Large intestine (tissue), 3 donors: ENCODE measurements around the gene COPG2. TPM values are rescaled to one million over a fixed set of nuclear protein-coding genes. Genes with fewer than 3 reads are reported as not detected.
"Not testable (repeated sequence)": the region's sequence is repeated elsewhere in the genome, so short reads cannot be mapped to it uniquely, and the experiment has no call there.

Experiments used
- DNase-seq, 2 donors: peaks; one replicate each; pipeline versions ENCODE4 v3.0.0 to v3.0.0-alpha.2; 2013
- H3K27ac ChIP-seq: one replicate; pipeline ENCODE4 v1.5.1; 2013; ENCODE audit warnings: low read length
- H3K27me3 ChIP-seq: 2 replicates; pipeline ENCODE4 v1.6.1; 2013; ENCODE audit warnings: low read length; ENCODE audit not compliant: control insufficient read depth, insufficient read depth
- H3K36me3 ChIP-seq: 2 replicates; pipeline ENCODE4 v1.6.1; 2013; ENCODE audit warnings: low read length; ENCODE audit not compliant: control insufficient read depth, insufficient read depth
- H3K4me1 ChIP-seq: one replicate; pipeline ENCODE4 v1.6.1; 2013; ENCODE audit warnings: low read length; ENCODE audit not compliant: control insufficient read depth, insufficient read depth
- H3K4me3 ChIP-seq: one replicate; pipeline ENCODE4 v1.5.1; 2013; ENCODE audit warnings: low read length
- H3K9me3 ChIP-seq: one replicate; pipeline ENCODE4 v1.6.1; 2013; ENCODE audit warnings: mild to moderate bottlenecking, low read depth, low read length, moderate library complexity; ENCODE audit not compliant: control insufficient read depth
- WGBS: methylation state at CpG from one replicate; pipeline ENCODE4 v1.1.5; 2013; ENCODE audit warnings: low lambda C conversion rate; ENCODE audit not compliant: insufficient coverage; 5-methylcytosine and 5-hydroxymethylcytosine counted together
- polyA plus RNA-seq: library from polyadenylated mRNA; unstranded; fragments of 120-200 nt; gene quantifications from one replicate; pipeline ENCODE4 v1.2.1, GENCODE V29; 2013

COPG2 gene
- polyA plus RNA-seq, 1 donor, result 20.8 TPM

- H3K9me3 ChIP-seq, H3K4me3 ChIP-seq, H3K36me3 ChIP-seq, H3K27me3 ChIP-seq, H3K4me1 ChIP-seq, H3K27ac ChIP-seq, DNase-seq: not testable (repeated sequence)
- WGBS, result 100% methylated on average over 1 of the region's 3 CpGs
Observed at GRCh38 chr7:130575110-130575509, 93.4 kb downstream of the COPG2 start.

- not testable (repeated sequence) for DNase-seq, H3K36me3 ChIP-seq, H3K4me3 ChIP-seq, H3K9me3 ChIP-seq, H3K27me3 ChIP-seq, H3K27ac ChIP-seq, H3K4me1 ChIP-seq
Observed at GRCh38 chr7:130570144-130570543, 98.4 kb downstream of the COPG2 start.

- Histone ChIP-seq H3K27me3 (no peaks in the 10 kb centered on the region), H3K36me3 (no peaks in the 10 kb centered on the region), H3K4me1 (no peaks in the 10 kb centered on the region), H3K9me3 (peaks cover 6% of the 10 kb centered on the region), H3K4me3 (no peak overlapping the region), H3K27ac (no peak overlapping the region)
- WGBS, result no CpG with 5 or more reads among the region's 2 CpGs
- no peak for DNase-seq
Observed at GRCh38 chr7:130566898-130567280, 101.7 kb downstream of the COPG2 start.

GRCh38 chr7:130566168-130566897 lies 102.2 kb downstream of the COPG2 start:
- Histone ChIP-seq H3K27ac (no peak overlapping the region), H3K4me1 (no peaks in the 10 kb centered on the region), H3K4me3 (no peak overlapping the region), H3K36me3 (no peaks in the 10 kb centered on the region), H3K27me3 (no peaks in the 10 kb centered on the region), H3K9me3 (peaks cover 6% of the 10 kb centered on the region)
- 100% methylated on average over 1 of the region's 9 CpGs for WGBS
- no peak for DNase-seq

GRCh38 chr7:130560972-130561371 lies 107.6 kb downstream of the COPG2 start:
- Histone ChIP-seq H3K27me3 (no peaks in the 10 kb centered on the region), H3K4me1 (no peaks in the 10 kb centered on the region), H3K4me3 (no peak overlapping the region), H3K9me3 (no peaks in the 10 kb centered on the region), H3K27ac (no peak overlapping the region), H3K36me3 (peaks cover 5% of the 10 kb centered on the region)
- DNase-seq, result no peak
- no CpG with 5 or more reads among the region's 1 CpG for WGBS

GRCh38 chr7:130559184-130559583 lies 109.4 kb downstream of the COPG2 start:
- Histone ChIP-seq H3K36me3 (peaks cover 9% of the 10 kb centered on the region), H3K9me3 (no peaks in the 10 kb centered on the region)

GRCh38 chr7:130554481-130554880 lies 114.1 kb downstream of the COPG2 start:
- no peaks in the 10 kb centered on the region for H3K9me3 ChIP-seq
- no CpG with 5 or more reads among the region's 3 CpGs for WGBS
- DNase-seq, result no peak
- no peaks in the 10 kb centered on the region for H3K27me3 ChIP-seq
- H3K36me3 ChIP-seq, result peaks cover 16% of the 10 kb centered on the region
- no peak overlapping the region for H3K4me3 ChIP-seq
- H3K4me1 ChIP-seq, result no peaks in the 10 kb centered on the region
- no peak overlapping the region for H3K27ac ChIP-seq

More at GRCh38 chr7:130559184-130559583, 109.4 kb downstream of the COPG2 start:
- Histone ChIP-seq H3K4me1 (no peaks in the 10 kb centered on the region), H3K27me3 (no peaks in the 10 kb centered on the region), H3K4me3 (no peak overlapping the region), H3K27ac (no peak overlapping the region)
- WGBS, result no CpG with 5 or more reads among the region's 2 CpGs
- no peak for DNase-seq

- 86% methylated on average over 2 of the region's 3 CpGs for WGBS
- H3K4me1 ChIP-seq, result no peaks in the 10 kb centered on the region
- H3K27ac ChIP-seq, result no peak overlapping the region
- peaks cover 13% of the 10 kb centered on the region for H3K36me3 ChIP-seq
- H3K27me3 ChIP-seq, result no peaks in the 10 kb centered on the region
- H3K4me3 ChIP-seq, result no peak overlapping the region
- no peak for DNase-seq
- no peaks in the 10 kb centered on the region for H3K9me3 ChIP-seq
Observed at GRCh38 chr7:130553398-130554029, 115.0 kb downstream of the COPG2 start.

- Histone ChIP-seq H3K27ac (no peak overlapping the region), H3K36me3 (peaks cover 25% of the 10 kb centered on the region), H3K4me3 (no peak overlapping the region), H3K4me1 (no peaks in the 10 kb centered on the region), H3K9me3 (no peaks in the 10 kb centered on the region), H3K27me3 (no peaks in the 10 kb centered on the region)
- DNase-seq, result no peak
- WGBS, result 100% methylated on average over 1 of the region's 1 CpG
Observed at GRCh38 chr7:130544356-130544755, 124.2 kb downstream of the COPG2 start.

GRCh38 chr7:130543487-130544010 lies 125.0 kb downstream of the COPG2 start:
- no peaks in the 10 kb centered on the region for H3K27me3 ChIP-seq
- peaks cover 25% of the 10 kb centered on the region for H3K36me3 ChIP-seq
- no peak overlapping the region for H3K27ac ChIP-seq
- no peaks in the 10 kb centered on the region for H3K4me1 ChIP-seq
- no peaks in the 10 kb centered on the region for H3K9me3 ChIP-seq
- no peak for DNase-seq
- 100% methylated on average over 1 of the region's 2 CpGs for WGBS
- H3K4me3 ChIP-seq, result no peak overlapping the region

GRCh38 chr7:130542297-130542696 lies 126.3 kb downstream of the COPG2 start:
- H3K9me3 ChIP-seq, DNase-seq, H3K27me3 ChIP-seq, H3K4me3 ChIP-seq, H3K4me1 ChIP-seq, H3K27ac ChIP-seq: not testable (repeated sequence)
- peaks cover 19% of the 10 kb centered on the region for H3K36me3 ChIP-seq
- WGBS, result no CpG with 5 or more reads among the region's 4 CpGs
